Stimulated activated CD8-positive, alpha-beta memory T cell treated with anti-CD3 and anti-CD28 coated beads, Interleukin-12 subunit alpha, Interleukin-12 subunit beta, amount 100 ng/mL, for 24 hours (primary cell): ENCODE measurements around the gene CIPC.

Source experiments
- DNase-seq: peaks from one replicate; pipeline ENCODE4 v3.0.0-alpha.2; 2020; ENCODE audit errors: extremely low read depth

The CIPC gene

DNA sequence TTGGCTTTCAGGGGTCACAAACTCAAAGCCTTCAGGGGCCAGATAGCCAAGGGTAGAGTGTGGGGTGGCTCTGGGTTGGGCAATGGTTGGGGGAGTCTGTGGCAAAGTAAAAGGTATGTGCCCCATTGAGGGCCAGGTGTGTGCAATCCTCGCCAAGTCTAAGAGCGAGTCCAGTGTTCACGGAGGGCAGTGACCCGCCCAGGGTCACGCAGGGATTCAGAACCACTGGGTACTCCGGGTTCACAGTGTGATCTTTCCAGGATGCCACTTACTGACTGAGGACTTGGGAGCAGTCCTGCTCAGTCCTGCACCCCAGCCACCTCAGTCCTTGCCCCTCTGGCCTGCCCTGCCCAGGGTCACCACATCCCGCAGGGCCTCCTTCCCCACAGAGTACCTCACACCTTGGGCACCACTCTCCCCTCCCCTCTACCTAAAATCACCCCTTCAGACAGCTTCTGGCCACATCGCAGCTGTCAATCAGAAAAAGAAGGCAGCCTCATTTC lies 27.8 kb downstream of the CIPC start:
- no peak for DNase-seq

DNA sequence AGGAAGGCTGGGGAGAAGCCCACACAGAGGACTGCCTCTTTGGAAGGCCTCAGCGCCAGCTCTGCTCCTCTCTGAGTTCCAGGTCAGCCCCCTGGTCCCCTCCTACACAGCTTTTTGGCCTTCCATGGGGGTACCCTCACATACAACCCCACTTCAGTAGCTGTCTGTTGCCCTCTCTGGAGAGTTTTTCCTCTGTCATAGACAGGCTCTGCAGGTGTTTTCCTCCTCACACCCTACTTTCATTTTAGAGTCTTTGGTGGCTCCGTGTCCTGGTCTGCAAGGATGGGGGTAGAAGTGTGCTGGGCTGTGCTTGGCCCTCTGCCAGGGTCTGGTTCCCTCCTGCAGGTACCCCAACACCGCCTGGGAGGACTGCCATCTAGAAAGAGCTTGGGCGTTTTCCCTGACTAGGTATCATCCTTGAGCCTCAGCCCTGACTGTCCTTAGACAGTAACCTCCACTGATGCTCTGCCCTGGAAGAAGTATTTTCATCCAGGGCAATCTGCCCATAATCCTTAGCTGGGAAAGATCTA lies 28.5 kb downstream of the CIPC start:
- no peak for DNase-seq

DNA sequence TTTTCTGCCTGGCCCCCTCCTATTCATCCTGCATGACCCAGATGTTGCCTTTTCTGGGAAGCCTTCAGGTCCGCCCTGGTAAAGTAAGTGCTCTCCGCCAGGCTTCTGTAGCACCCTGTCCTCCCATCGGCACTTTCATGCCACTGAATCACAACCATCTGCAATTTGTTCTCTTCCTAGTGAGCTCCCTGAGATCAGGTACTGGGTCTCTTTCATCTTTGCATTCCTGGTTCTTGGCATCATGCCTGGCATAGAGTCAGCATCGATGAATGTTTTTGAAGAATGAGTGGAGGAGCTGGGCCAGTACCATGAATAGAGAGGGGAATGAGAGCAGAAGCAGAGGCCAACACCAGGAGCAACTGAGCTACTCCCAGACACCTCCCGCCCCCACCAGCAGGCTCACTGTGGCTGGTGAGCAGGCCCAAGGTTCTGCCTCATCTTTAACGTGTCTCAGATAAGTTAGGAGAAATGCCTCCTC lies 30.4 kb downstream of the CIPC start:
- DNase-seq, result no peak

GRCh38 chr14:77130386-77130785 lies 32.3 kb downstream of the CIPC start:
- no peak for DNase-seq

GRCh38 chr14:77131206-77131605 lies 33.1 kb downstream of the CIPC start:
- DNase-seq, result no peak

DNA sequence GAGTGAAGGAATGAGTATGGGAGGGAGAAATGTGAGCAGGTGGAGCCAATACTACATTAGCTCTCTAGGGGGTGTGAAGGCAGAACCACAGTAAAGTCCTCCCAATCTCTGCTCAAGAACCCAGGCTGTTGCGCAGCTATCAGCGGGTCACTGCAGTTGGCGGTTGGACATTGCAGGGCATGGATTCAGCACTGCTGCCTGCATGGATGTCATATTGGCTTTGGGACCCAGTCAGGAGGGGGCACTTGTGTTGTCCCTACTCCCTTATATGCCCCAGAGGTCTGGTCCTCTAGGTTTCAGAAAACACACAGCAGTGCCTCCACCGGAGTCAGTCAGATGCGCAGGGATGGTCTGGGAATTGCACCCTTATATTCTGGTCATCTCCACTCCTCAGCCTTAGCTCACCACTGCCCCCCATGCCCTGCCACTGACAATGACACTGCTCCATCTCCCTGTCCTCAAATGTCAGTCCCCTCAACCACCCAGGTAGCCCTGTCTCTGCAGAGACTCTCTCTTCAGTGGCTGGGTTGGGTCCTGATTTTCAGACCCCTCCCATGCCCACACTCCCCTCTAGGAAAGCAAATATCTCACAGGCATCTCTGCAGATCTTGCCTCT lies 33.9 kb downstream of the CIPC start:
- DNase-seq, result no peak

DNA sequence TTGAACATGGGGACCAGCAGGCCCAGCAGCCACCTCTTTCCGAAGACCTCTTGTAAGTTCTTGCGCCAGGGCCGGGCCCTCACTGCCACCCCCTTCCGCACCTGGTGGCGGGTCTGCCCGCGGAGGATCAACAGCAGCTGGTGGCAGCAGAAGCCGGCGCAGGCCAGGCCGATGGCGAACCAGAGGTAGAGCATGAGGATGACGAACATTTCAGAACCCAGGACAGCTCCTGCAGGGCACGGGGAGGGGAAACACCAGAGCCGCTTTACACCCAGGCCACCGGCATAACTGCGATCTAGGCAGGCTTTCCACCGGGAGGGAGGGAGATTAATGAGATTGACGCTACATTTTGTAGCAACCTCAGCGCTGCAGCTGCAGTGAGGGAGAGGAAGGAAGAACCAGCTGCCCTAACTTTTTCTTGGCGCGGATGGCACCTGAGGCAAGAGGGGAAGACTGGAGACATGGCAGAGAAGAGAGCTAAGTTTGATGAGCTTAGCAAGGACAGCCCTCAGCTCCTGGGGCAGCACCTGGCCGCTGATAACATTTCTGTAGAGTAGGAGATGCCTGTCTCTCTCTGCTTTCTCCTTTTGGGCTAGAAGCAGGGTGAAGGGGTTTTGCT lies 35.8 kb downstream of the CIPC start:
- DNase-seq, result peak; percentile 22

DNA sequence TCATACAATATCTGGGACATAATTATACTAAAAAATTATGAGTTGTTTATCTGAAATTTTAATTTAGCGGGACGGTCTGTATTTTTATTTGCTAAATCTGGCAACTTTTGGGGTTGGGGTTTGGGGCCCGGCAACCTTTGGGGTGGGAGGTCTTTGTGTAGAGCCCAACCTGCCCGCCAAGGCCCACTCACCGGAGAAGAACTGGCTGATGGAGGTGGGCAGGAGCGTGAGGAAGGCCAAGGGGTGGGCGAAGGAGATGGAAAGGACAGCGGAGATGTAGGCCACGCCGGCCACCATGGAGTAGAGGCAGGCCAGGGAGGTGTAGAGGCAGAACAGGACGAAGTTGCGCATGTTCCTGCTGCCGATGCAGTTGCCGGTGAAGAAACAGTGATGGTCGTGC lies 41.0 kb downstream of the CIPC start:
- no peak for DNase-seq

- DNase-seq, result no peak
These were observed 41.7 kb downstream of the CIPC start for GRCh38 chr14:77139540-77140358.

DNA sequence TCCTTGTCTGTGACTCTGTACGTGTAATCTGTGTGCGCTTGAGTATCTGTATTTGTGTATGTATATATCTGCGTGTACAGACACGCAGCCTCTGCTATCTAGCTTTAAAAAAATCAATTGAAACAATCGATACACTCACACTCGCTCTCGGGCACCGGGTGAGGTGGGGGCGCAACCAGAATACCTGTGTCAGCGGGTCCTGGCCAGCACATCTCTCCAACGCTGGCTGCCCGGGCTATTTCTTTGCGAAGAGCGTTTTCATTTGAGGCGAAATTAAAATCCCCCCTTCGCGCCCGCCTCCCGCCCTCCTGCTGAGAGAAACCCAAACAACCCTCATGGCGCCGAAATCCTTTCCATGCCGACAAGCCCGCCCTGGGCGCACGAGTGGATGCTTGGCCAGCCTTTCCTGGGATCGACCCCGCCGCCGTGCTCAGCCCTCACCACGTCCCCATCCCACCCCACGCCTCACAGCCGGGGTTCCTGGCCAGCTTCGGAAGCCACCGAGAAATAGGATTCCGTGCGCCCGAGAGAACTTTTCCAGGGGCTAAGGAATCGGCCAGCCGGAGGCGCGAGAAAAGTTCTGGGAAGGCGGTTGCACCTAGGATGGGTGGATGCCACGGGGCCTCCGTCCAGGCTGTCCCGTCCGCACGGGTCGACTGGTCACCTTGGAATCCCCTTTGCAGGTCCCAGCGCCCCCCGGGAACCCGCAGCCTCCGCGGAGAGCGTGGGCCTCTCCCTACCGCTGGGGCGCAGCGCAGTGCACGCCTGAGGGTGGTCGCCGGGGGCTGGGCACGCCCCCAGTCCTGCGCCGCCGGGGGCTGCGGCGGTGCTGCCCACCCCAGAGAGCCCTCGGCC lies 42.5 kb downstream of the CIPC start:
- DNase-seq, result no peak

GRCh38 chr14:77141214-77142004 lies 43.4 kb downstream of the CIPC start, which contains the start of gene ZDHHC22:
Gene ZDHHC22 (minus strand): TSS chr14:77141791. CDS start chr14:77139738, 2,053 bp downstream.
- DNase-seq, result no peak

DNA sequence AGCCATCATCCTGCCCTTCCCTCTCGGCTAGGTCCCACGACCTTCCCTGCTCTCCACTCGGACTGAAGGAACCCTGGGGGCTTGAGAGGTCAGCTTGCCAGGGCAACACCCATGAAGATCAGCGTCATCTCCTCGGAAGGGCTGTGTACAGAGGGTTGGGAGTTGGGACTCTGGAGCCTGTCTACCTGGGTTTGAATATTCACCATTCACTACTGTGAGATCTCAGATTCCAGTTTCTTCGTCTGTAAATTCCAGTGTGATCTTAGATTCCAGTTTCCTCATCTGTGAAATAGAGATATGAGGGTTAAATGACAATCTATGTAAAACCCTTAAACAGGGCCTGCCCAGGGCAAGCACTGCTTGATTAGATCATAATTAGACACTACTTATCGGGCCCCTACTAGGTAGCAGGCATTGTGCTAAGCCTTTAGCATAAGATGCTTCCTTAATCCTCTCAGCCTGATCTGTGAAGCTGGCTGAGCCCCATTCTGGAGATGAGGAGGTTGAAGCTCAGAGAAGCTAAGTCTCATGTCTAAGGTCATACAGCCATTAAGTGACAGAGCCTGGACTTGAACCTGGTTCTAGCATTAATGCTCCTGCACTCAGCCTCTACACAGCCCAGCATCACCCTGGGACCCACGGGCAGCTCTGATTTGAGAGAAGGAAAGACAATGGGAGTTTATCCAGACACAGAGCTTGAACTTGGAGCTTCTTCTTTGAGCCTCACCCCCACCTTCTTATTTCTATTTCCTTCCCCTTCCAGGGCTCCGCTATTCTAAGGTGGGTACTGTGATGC lies 44.1 kb downstream of the CIPC start:
- no peak for DNase-seq

- no peak for DNase-seq
These were observed 45.0 kb downstream of the CIPC start for GRCh38 chr14:77143071-77143470.

GRCh38 chr14:77144412-77145115 lies 46.5 kb downstream of the CIPC start:
- DNase-seq, result no peak

GRCh38 chr14:77145975-77146740 lies 48.1 kb downstream of the CIPC start:
- no peak for DNase-seq

DNA sequence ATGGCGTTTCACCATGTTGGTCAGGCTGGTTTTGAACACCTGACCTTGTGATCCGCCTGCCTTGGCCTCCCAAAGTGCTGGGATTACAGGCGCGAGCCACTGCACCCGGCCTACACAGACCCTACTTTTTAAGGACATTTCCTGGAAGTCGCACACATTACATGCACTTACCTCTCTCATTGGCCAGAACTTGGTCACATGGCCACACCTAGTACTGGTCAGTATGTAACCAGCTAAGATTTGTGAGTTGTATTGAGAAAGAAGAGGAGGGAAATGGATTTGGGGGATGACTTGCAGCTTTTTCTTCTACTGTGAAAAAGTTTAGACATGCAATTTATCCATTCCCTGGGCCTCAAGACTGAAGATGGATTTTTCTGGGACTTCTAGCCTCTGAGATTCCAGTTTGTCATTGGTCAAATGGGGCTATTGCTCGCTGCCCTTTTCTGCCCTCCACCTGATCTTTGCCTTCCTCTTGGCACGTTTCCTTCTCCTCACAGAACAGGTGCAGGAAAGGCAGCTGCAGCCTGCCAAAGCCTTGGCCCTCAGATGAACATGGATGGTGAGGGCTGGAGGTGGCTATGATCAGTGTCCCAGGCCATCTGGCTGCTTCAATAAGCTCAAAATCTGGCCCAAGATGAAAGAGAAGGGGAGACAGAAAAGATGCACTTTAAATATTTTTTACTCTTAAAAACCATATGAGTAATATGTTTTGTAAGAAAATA lies 50.6 kb downstream of the CIPC start:
- DNase-seq, result no peak

DNA sequence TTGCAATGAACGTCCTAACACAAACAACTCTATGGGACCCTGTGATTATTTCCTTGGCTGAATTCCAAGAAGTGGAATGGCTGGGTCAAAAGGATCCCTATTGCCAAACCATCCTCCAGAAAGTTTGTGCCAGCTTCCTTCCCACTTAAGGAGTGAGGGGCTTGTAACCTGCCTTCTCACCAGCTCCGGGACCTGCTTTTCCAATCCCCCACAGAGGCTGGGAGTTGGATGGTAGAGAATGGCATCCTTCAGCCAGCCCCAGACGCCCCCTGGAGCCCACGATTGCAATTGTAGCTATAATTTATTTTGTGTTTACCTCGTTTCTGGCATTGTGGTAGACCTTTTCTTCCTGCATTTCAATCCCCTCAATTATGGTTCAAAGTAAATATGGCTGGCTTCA lies 53.2 kb downstream of the CIPC start:
- DNase-seq, result no peak
